GM23248 (cell line): ENCODE results near the gene FNDC3B. TPM values are rescaled to one million over a fixed set of nuclear protein-coding genes. Genes with fewer than 3 reads are reported as not detected.

Source experiments
- DNase-seq: peaks from one replicate; pipeline ENCODE4 v3.0.0-alpha.2; 2015
- H2AFZ ChIP-seq: fragments of 200-600 bp; sonication (generic); 2 replicates; pipeline ENCODE4 v1.6.1; 2016; ENCODE audit warnings: antibody characterized with exemption
- H3F3A ChIP-seq: fragments of 200-600 bp; sonication (generic); 2 replicates; pipeline ENCODE4 v1.6.1; 2016; ENCODE audit warnings: mild to moderate bottlenecking, antibody characterized with exemption, mixed run types; ENCODE audit not compliant: insufficient read depth
- H3K27ac ChIP-seq: fragments of 200-600 bp; sonication (generic); 2 replicates; pipeline ENCODE4 v1.5.1; 2016; ENCODE audit warnings: mild to moderate bottlenecking
- H3K27me3 ChIP-seq: fragments of 200-600 bp; sonication (generic); replicated peaks from 2 replicates; pipeline ENCODE4 v1.6.1; 2016; ENCODE audit warnings: mild to moderate bottlenecking; ENCODE audit not compliant: insufficient read depth
- H3K36me3 ChIP-seq: fragments of 200-600 bp; sonication (generic); 2 replicates; pipeline ENCODE4 v1.6.1; 2016; ENCODE audit warnings: low read depth, mild to moderate bottlenecking
- H3K4me1 ChIP-seq: fragments of 200-600 bp; sonication (generic); 2 replicates; pipeline ENCODE4 v1.6.1; 2016; ENCODE audit warnings: mild to moderate bottlenecking; ENCODE audit not compliant: insufficient read depth
- H3K4me2 ChIP-seq: fragments of 200-600 bp; sonication (generic); one replicate; pipeline ENCODE4 v1.6.1; 2016; ENCODE audit warnings: mild to moderate bottlenecking; ENCODE audit not compliant: unreplicated experiment
- H3K4me3 ChIP-seq: fragments of 200-600 bp; sonication (generic); 2 replicates; pipeline ENCODE4 v1.5.1; 2016; ENCODE audit warnings: mild to moderate bottlenecking
- H3K79me2 ChIP-seq: fragments of 200-600 bp; sonication (generic); 2 replicates; pipeline ENCODE4 v1.6.1; 2016; ENCODE audit warnings: mild to moderate bottlenecking; ENCODE audit not compliant: insufficient read depth
- H3K9ac ChIP-seq: fragments of 200-600 bp; sonication (generic); 2 replicates; pipeline ENCODE4 v1.6.1; 2016; ENCODE audit warnings: mild to moderate bottlenecking
- H3K9me2 ChIP-seq: fragments of 200-600 bp; sonication (generic); 2 replicates; pipeline ENCODE4 v1.6.1; 2016; ENCODE audit warnings: mixed run types, mild to moderate bottlenecking, moderate library complexity; ENCODE audit not compliant: insufficient read depth
- H3K9me3 ChIP-seq: fragments of 200-600 bp; sonication (generic); one replicate; pipeline ENCODE4 v1.6.1; 2017; ENCODE audit warnings: low read depth
- H4K20me1 ChIP-seq: fragments of 200-600 bp; sonication (generic); 2 replicates; pipeline ENCODE4 v1.6.0; 2016; ENCODE audit not compliant: insufficient read depth
- EZH2 ChIP-seq: fragments of 200-600 bp; sonication (generic); IDR thresholded peaks from 2 replicates; pipeline ENCODE4 v1.6.1; 2018; ENCODE audit warnings: antibody characterized with exemption, mild to moderate bottlenecking; ENCODE audit not compliant: insufficient read depth, poor library complexity, severe bottlenecking
- EZH2phosphoT487 ChIP-seq: fragments of 200-600 bp; sonication (generic); IDR thresholded peaks from 2 replicates; pipeline ENCODE4 v1.6.1; 2018; ENCODE audit warnings: antibody characterized with exemption, moderate library complexity, mild to moderate bottlenecking, low read depth; ENCODE audit not compliant: insufficient read depth
- WGBS, 2 experiments: methylation state at CpG; one replicate each; pipeline ENCODE4 v1.1.6; 2015 to 2017; ENCODE audit warnings: low lambda C conversion rate in 2 of 2, low coverage in 1 of 2; ENCODE audit errors: missing lambda C conversion rate in 2 of 2; 5-methylcytosine and 5-hydroxymethylcytosine counted together
- in situ Hi-C: fragments of 300-500 bp; cut with MboI; formaldehyde crosslinking; loops from 2 replicates; pipeline ENCODE4 v1.15.0; 2020
- polyA plus RNA-seq: library from polyadenylated mRNA; unstranded; fragments of >200 nt; fragmentation: Nextera tagmentation; extraction: Ambion mirVana; gene quantifications from 2 replicates; pipeline ENCODE4 v1.2.1, GENCODE V29; 2016
- total RNA-seq: library from RNA; depleted of rRNA; stranded (reverse); fragments of >200 nt; shearing (Covaris generic); gene quantifications from 2 replicates; pipeline ENCODE4 v1.2.3, GENCODE V29; 2014

Gene FNDC3B
- total and polyA plus RNA-seq, 2 experiments from 2014 or later = 85.5 to 123 TPM

DNA sequence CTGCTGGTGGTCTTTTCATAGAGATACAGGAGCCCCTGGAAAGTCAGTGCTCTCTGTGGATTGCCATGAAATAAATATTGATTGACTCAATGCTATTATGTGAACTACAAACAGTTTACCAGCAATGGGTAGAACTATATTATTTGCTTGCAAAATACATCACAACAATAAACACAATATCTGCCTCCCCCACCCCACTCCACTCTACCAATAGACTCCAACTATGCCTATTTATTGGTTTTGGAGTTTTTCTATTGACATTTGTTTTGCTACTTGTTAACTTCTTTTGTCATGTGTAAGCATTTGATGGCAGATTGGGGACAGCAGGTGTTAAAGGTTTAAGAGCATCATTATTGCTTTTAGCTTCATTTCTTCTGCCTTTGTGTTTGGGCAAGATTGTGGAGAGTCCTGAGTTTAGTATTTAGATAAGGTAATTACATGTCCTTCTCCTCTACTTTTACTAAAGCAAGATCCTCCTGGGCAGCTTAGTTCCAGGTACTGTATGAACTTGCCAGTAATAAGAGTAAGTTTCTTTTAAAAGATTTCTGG, 8.3 kb downstream of the FNDC3B start:
- H3F3A ChIP-seq = peaks cover 38% of the 10 kb centered on the region
- H3K9me2 ChIP-seq = no peaks in the 10 kb centered on the region
- no peak overlapping the region for H3K27ac ChIP-seq
- no peaks in the 10 kb centered on the region for H3K27me3 ChIP-seq
- in situ Hi-C loops = no loop called here
- no peak for TF ChIP-seq EZH2
- peaks cover 48% of the 10 kb centered on the region for H3K4me1 ChIP-seq
- H2AFZ ChIP-seq = no peak overlapping the region
- peak overlapping the region; percentile 87 for H3K4me2 ChIP-seq
- H3K4me3 ChIP-seq = no peak overlapping the region
- DNase-seq = no peak
- peaks cover 47% of the 10 kb centered on the region for H3K36me3 ChIP-seq
- no peak overlapping the region for H3K9ac ChIP-seq
- peaks cover 100% of the 10 kb centered on the region for H3K79me2 ChIP-seq
- H4K20me1 ChIP-seq = peaks cover 67% of the 10 kb centered on the region
- H3K9me3 ChIP-seq = no peaks in the 10 kb centered on the region

DNA sequence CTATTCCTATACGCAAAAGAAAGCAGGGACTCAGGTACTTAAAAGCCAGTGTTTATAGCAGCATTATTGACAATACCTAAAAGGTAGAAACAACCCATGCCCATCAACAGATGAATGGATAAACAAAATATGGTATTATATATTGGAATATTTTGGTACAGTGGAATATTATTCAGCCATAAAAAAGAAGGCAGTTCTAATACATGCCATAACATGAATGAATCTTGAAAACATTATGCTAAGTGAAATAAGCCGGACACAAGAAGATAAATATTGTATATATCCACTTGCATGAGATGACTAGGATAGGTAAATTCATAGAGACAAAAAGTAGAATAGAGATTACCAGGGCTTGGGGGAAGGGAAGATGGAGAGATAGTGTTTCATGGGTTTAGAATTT, 9.2 kb downstream of the FNDC3B start:
- peaks cover 72% of the 10 kb centered on the region for H4K20me1 ChIP-seq
- peaks cover 37% of the 10 kb centered on the region for H3F3A ChIP-seq
- H3K27ac ChIP-seq = no peak overlapping the region
- H3K9me3 ChIP-seq = no peaks in the 10 kb centered on the region
- H3K36me3 ChIP-seq = peaks cover 48% of the 10 kb centered on the region
- DNase-seq = no peak
- H3K4me3 ChIP-seq = no peak overlapping the region; the same call in 1 of the 2 replicates
- no peak overlapping the region for H2AFZ ChIP-seq
- no peak for TF ChIP-seq EZH2
- no peak overlapping the region for H3K9ac ChIP-seq
- H3K4me1 ChIP-seq = peaks cover 39% of the 10 kb centered on the region
- no peak overlapping the region for H3K4me2 ChIP-seq
- WGBS, 2 experiments = 100% methylated on average over 2 of the region's 2 CpGs
- H3K9me2 ChIP-seq = no peaks in the 10 kb centered on the region
- peaks cover 100% of the 10 kb centered on the region for H3K79me2 ChIP-seq
- H3K27me3 ChIP-seq = no peaks in the 10 kb centered on the region
- in situ Hi-C loops = no loop called here

DNA sequence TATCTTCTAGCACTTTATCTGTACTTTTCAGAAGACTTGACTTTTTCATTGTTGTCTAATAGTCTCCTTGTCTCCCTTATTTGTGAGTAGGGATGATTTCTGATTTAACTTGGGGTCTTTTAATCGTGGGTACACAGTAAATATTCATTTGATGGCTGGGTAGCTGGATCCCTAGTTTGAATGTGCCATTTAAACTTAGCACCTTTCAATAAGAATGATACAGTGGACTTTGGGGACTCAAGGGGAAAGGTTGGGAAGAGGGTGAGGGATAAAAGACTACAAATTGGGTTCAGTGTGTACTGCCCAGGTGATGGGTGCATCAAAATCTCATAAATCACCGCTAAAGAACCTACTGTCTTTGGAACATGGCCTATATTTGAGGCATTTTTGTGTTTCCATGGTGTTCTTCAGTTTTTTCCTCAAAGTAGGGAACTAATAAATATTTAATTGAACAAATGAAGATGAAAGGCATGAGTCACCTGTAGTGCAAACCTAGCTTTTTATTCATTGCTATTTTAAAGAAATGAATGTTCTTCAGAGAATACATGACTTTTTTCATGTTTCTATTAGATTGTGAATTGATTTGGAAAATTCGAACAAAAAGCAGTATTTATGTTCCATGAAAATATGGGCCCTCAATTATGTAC, 12.1 kb downstream of the FNDC3B start:
- Histone ChIP-seq H3K27ac (no peak overlapping the region), H3K9me2 (no peaks in the 10 kb centered on the region), H3K9ac (no peak overlapping the region), H2AFZ (no peak overlapping the region), H4K20me1 (peaks cover 55% of the 10 kb centered on the region), H3K4me1 (peaks cover 26% of the 10 kb centered on the region), H3F3A (peaks cover 59% of the 10 kb centered on the region), H3K79me2 (peaks cover 100% of the 10 kb centered on the region), H3K27me3 (no peaks in the 10 kb centered on the region), H3K9me3 (no peaks in the 10 kb centered on the region), H3K4me3 (no peak overlapping the region), H3K36me3 (peaks cover 52% of the 10 kb centered on the region), H3K4me2 (no peak overlapping the region)
- DNase-seq = no peak
- TF ChIP-seq EZH2phosphoT487 = no peak
- no peak for TF ChIP-seq EZH2
- in situ Hi-C loops = no loop called here
- 82 to 86% methylated on average over 3 of the region's 3 CpGs for WGBS, 2 experiments

DNA sequence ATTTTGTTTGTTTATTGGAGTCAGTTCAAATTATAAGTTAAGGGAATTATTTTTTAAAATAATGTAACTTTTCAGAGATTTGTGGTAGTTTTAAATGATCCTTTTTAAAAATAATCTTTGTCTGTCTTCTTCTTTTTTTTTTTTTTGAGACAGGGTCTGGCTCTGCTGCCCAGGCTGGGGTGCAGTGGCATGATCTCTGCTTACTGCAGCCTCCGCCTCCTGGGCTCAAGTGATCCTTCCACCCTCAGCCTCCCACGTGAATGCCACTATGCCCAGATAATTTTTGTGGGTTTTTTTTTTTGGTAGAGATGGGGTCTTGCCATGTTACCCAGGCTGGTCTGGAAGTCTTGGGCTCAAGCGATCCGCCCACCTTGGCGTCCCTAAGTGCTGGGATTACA, 12.6 kb downstream of the FNDC3B start:
- no peaks in the 10 kb centered on the region for H3K9me2 ChIP-seq
- peaks cover 52% of the 10 kb centered on the region for H3K36me3 ChIP-seq
- H3K27ac ChIP-seq = no peak overlapping the region

More for the DNA sequence above, 12.6 kb downstream of the FNDC3B start:
- no peak overlapping the region for H3K9ac ChIP-seq
- H3K4me2 ChIP-seq = no peak overlapping the region
- H3K4me3 ChIP-seq = no peak overlapping the region
- WGBS, 2 experiments = 95 to 98% methylated on average over 5 of the region's 5 CpGs
- peaks cover 61% of the 10 kb centered on the region for H3F3A ChIP-seq
- H2AFZ ChIP-seq = no peak overlapping the region
- H3K4me1 ChIP-seq = peaks cover 26% of the 10 kb centered on the region
- no peak for DNase-seq
- peaks cover 56% of the 10 kb centered on the region for H4K20me1 ChIP-seq
- H3K27me3 ChIP-seq = no peaks in the 10 kb centered on the region
- H3K79me2 ChIP-seq = peaks cover 100% of the 10 kb centered on the region
- TF ChIP-seq EZH2 = no peak
- no peak for TF ChIP-seq EZH2phosphoT487
- no peaks in the 10 kb centered on the region for H3K9me3 ChIP-seq
- in situ Hi-C loops = no loop called here
